GM21526 (cell line): ENCODE data around the gene MYL5.
"Not testable (repeated sequence)": the region's sequence is repeated elsewhere in the genome, so short reads cannot be mapped to it uniquely, and the experiment has no call there.

ENCODE experiments used
- ATAC-seq: cut with Tn5 transposase; IDR thresholded peaks from one replicate; pipeline ENCODE4 v1.9.1; 2021; ENCODE audit warnings: moderate library complexity; ENCODE audit not compliant: unreplicated experiment, low FRiP score

MYL5 gene

DNA sequence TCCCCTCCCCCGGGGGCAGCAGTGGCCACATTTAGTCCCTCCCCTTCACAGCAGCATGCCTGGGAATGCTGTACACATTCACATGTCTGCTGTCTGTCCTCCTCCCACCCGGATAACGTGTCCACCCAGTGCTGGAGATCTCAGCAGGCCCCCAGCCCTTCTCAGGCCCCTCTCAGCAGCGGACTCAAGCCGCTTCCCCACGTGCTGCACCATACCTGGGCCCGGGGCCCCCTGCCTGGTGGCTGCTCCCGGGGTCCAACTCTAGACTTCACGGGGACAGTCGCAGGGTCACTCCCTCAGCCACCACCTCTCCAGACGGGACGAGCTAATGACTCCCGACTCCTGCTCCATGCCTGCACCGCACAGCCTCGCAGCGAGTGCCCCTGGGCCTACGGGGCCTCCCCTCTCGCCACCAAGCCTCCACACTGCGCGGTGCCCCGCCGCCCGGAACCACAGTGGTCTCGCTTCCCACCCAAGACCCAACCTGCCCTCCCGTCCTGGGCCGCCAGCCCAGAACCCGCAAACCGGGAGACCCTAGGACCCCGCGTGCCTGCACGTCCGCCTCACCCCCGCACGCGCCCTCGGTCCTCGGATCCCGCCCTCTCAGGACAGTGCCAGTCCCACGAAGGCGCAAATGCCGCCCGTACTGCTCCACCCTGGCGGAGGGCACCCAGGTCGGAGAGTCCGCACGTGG lies 30.0 kb downstream of the MYL5 start:
- no peak for ATAC-seq

GRCh38 chr4:704971-705277 lies 30.6 kb downstream of the MYL5 start:
- ATAC-seq: no peak

- peak; percentile 90 for ATAC-seq
Measured at GRCh38 chr4:705278-706082, 31.1 kb downstream of the MYL5 start, which contains the start of gene PCGF3. TSS of gene PCGF3 (plus strand) at chr4:705832. CDS start at chr4:733681, 27,849 bp downstream.

- not testable (repeated sequence) for ATAC-seq
Measured at GRCh38 chr4:706083-706633, 31.8 kb downstream of the MYL5 start.

DNA sequence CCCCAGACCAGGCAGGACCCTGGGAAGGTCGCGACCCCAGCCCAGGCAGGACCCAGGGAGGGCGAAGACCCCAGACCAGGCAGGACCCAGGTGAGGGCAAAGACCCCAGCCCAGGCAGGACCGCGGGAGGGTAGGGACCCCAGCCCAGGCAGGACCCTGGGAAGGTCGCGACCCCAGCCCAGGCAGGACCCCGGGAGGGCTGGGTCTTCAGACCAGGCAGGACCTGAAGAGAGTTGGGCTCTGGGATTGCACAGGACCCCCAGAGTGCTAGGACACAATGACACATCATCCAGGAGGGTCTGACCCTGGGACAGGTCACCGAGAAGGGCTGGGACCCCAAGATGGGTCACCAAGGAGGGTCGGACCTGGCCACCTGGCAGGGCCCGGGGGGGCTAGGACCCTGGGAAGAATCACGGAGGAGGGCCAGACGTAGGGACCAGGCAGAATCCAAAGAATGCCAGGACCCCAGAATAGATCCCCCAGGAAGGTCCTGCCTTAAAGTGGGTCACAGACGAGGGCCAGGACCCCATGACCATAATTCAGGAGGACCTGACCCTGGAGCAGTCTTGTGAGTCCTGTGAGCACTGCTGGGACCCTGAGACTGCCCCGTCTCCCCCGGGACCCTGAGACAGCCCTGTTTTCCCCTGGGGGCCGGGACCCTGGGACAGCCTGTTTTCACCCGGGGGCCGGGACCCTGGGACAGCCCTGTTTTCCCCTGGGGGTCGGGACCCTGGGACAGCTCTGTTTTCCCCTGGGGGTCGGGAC lies 32.7 kb downstream of the MYL5 start:
- ATAC-seq: no peak

- ATAC-seq: no peak
Measured at GRCh38 chr4:707929-708630, 33.7 kb downstream of the MYL5 start.

DNA sequence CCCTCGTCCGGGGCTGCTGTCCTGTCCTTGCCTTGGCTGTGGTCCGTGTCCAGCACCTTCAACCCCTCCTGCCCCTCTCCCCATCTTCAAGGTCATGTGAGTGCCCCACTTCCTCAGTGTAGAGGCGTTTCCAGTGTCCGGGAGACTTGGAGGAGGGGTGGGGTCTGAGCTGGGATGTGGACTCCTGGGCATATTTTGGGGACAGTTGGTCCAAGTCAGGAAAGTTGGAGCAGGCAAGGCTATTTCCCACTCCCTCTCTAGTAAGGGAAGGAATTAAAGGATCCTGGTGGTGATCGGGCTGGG lies 34.2 kb downstream of the MYL5 start:
- ATAC-seq: no peak

DNA sequence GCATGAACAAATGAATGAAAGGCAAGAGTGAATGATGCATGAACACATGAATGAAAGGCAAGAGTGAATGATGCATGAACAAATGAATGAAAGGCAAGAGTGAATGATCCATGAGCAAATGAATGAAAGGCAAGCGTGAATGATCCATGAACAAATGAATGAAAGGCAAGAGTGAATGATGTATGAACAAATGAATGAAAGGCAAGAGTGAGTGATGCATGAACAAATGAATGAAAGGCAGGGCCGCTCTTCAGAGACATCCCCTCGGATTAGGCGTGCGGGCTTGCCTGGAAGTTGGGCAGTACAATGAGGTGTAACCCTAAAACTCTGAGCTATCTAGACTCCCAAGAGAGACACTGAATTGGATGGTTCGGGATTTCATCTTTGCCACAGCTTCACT lies 35.0 kb downstream of the MYL5 start:
- ATAC-seq: no peak

- no peak for ATAC-seq
Measured at GRCh38 chr4:710116-710515, 35.8 kb downstream of the MYL5 start.

- no peak for ATAC-seq
Measured at GRCh38 chr4:710916-711315, 36.6 kb downstream of the MYL5 start.

- ATAC-seq: no peak
Measured at GRCh38 chr4:712093-712492, 37.8 kb downstream of the MYL5 start.

- ATAC-seq: no peak
Measured at GRCh38 chr4:712916-713632, 38.7 kb downstream of the MYL5 start.

DNA sequence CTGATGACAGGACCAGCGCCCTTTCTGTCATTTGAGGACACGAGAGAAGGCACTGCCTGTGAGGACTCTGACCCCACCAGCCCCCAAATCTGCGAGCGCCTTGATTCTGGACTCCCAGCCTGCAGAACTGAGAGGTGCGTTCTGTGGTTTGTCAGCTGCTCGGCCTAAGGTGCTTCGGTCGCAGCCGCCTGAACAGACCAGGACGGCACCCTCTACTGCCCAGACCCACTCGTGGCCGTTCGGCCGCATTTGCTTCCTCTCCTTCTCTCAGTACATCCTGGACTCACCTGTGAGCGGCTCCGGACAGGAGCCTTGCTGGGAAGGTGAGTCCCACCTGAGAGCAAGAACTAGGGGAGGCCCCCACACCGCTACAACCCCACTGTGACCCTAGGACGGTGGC lies 39.7 kb downstream of the MYL5 start:
- no peak for ATAC-seq

DNA sequence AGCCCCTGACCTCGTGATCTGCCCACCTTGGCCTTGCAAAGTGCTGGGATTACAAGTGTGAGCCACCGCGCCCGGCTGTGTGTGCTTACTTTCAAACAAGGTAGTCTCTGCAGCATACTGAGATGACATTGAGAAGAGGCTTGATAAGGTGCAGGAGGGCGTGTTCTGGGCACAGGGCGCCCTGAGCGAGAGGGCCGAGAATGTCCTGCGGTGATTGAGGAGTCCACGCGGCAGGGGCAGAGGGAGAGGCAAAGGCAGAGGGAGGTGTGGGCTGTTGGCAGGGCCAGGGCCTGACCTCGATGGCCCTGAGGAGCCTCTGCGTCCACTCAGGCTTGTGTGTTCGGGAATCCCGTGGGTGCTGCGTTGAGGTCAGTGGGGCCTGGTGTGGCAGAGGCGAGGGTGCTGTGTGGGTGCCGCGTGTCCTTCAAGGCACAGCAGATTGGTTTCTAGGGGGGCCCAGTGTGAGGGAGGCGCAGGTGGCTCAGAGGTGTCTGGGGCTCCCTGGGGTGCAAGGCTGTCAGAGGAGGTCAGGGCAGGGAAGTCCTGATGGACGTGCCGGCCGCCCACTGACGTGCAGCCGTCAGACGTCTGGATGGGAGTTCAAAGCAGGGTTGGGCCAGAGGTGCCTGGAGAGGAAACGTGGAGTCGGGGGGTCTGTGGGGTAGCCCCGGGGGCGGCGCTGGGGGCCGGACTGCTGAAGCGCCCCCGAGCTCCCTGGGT lies 43.4 kb downstream of the MYL5 start:
- ATAC-seq: no peak

DNA sequence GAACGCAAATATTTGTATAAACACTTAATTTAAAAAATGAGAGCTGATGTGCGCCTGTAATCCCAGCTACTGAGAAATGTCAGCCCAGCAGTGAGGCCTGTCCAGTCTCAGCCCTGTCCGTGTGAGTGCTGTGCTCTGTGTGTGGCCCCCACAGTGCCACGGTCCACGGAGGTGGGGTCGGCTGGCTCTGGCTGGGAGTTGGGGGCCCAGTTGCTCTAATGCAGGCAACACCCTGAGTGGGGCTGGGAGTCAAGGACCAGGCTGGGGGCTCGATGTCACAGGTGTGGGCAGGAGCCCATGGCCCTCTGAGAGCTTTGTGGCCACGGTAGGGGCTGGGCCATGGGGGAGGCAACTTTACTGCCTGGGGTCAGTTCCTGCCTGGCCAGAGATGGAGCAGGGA lies 44.1 kb downstream of the MYL5 start:
- ATAC-seq: no peak

GRCh38 chr4:720111-720860 lies 45.9 kb downstream of the MYL5 start:
- no peak for ATAC-seq

DNA sequence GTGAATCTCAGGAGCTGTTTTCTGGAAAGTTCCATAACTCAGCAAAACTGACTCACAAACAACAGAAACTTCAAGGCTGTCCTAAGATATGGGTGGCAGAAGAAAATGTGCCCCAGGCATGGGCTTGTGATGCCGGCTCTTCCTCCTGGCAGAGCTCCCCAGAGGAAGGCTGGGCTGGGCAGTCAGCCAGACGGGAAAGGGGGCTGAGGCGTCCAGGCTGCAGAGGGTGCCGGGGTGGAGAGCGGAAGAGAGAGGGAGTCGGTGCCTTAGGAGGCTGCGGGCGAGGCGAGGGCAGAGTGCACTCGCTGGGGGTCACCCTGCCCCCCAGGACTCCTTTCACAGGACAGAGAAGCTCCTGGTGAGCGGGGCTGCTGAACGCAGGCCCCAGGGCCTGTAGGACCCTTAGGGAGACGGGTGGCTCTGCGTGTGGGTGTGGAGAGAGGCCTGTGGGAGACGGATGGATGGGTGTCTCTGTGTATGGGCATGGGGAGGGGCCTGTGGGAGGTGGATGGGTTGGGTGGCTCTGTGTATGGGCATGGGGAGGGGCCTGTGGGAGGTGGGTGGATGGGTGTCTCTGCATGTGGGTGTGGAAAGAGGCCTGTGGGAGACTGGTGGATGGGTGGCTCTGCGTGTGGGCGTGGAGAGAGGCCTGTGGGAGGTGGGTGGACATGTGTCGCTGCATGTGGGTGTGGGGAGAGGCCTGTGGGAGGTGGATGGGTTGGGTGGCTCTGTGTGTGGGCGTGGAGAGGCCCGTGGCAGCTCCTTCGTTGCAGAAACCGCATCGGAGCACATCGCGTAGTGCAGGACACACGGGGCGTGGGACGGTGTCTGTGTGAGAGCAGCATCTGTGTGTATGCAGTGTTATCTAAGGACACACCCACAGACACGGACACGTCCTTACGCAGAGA lies 47.2 kb downstream of the MYL5 start:
- no peak for ATAC-seq
